NCI-H460 (cell line): ENCODE measurements around the gene NTSR2. TPM values are rescaled to one million over a fixed set of nuclear protein-coding genes. Genes with fewer than 3 reads are reported as not detected.

ENCODE experiments used
- DNase-seq: peaks from one replicate; pipeline ENCODE4 v3.0.0-alpha.2; 2016; ENCODE audit warnings: low read depth; ENCODE audit errors: extremely low read depth
- total RNA-seq: library from RNA; depleted of rRNA; stranded (reverse); fragments of >200 nt; shearing (Covaris generic); gene quantifications from 2 replicates; pipeline ENCODE4 v1.2.3, GENCODE V29; 2014

The NTSR2 gene
- total RNA-seq, 1 experiment from 2014 or later, result not detected

GRCh38 chr2:11658208-11659114 is 11.5 kb downstream of the NTSR2 start:
- DNase-seq, result no peak

GRCh38 chr2:11657646-11658045 is 12.3 kb downstream of the NTSR2 start:
- no peak for DNase-seq

- DNase-seq, result no peak
Observed at GRCh38 chr2:11657195-11657594, 12.8 kb downstream of the NTSR2 start.

GRCh38 chr2:11656671-11657101 is 13.3 kb downstream of the NTSR2 start:
- DNase-seq, result no peak

GRCh38 chr2:11656252-11656651 is 13.7 kb downstream of the NTSR2 start:
- DNase-seq, result no peak

GRCh38 chr2:11655495-11655894 is 14.5 kb downstream of the NTSR2 start:
- DNase-seq, result no peak

- DNase-seq, result no peak
Observed at GRCh38 chr2:11652553-11652952, 17.4 kb downstream of the NTSR2 start.

- DNase-seq, result no peak
Observed at GRCh38 chr2:11651856-11652548, 18.0 kb downstream of the NTSR2 start.

GRCh38 chr2:11649093-11649492 is 20.9 kb downstream of the NTSR2 start:
- DNase-seq, result no peak

GRCh38 chr2:11647834-11648600 is 22.0 kb downstream of the NTSR2 start:
- no peak for DNase-seq

GRCh38 chr2:11646530-11646929 is 23.5 kb downstream of the NTSR2 start:
- DNase-seq, result no peak

GRCh38 chr2:11644293-11644692 is 25.7 kb downstream of the NTSR2 start:
- no peak for DNase-seq

- DNase-seq, result no peak
Observed at GRCh38 chr2:11642972-11643371, 27.0 kb downstream of the NTSR2 start.

- no peak for DNase-seq
Observed at GRCh38 chr2:11640132-11640531, 29.9 kb downstream of the NTSR2 start.

- DNase-seq, result no peak
Observed at GRCh38 chr2:11639503-11639902, 30.5 kb downstream of the NTSR2 start.

GRCh38 chr2:11637546-11637945 is 32.4 kb downstream of the NTSR2 start:
- DNase-seq, result no peak

- DNase-seq, result no peak
Observed at GRCh38 chr2:11636593-11637295, 33.3 kb downstream of the NTSR2 start.

GRCh38 chr2:11635141-11635540 is 34.9 kb downstream of the NTSR2 start:
- DNase-seq, result no peak

GRCh38 chr2:11634584-11634983 is 35.4 kb downstream of the NTSR2 start:
- no peak for DNase-seq

GRCh38 chr2:11633923-11634478 is 36.0 kb downstream of the NTSR2 start:
- no peak for DNase-seq
